Measurements from ENCODE around the gene CCR7. TPM values are rescaled to one million over a fixed set of nuclear protein-coding genes. Genes with fewer than 3 reads are reported as not detected.
"Not testable (repeated sequence)": the region's sequence is repeated elsewhere in the genome, so short reads cannot be mapped to it uniquely, and the experiment has no call there.

The CCR7 gene
- polyA plus RNA-seq, 4 donors, result 0.34 to 0.48 (median 0.44) TPM

- no peak for DNase-seq (ENCODE audit: low read depth in 4 of 4, low spot score in 2 of 4)
Measured at GRCh38 chr17:40552806-40553693, 12.2 kb downstream of the CCR7 start.

- DNase-seq (ENCODE audit: low read depth in 4 of 4, low spot score in 2 of 4), result no peak
Measured at GRCh38 chr17:40551879-40552768, 13.1 kb downstream of the CCR7 start.

GRCh38 chr17:40551091-40551878 is 14.0 kb downstream of the CCR7 start:
- DNase-seq (ENCODE audit: low read depth in 4 of 4, low spot score in 2 of 4), result no peak

GRCh38 chr17:40550608-40551007 is 14.7 kb downstream of the CCR7 start:
- no peak for DNase-seq (ENCODE audit: low read depth in 4 of 4, low spot score in 2 of 4)

GRCh38 chr17:40548982-40549685 is 16.1 kb downstream of the CCR7 start:
- DNase-seq (ENCODE audit: low read depth in 4 of 4, low spot score in 2 of 4), result no peak

GRCh38 chr17:40548491-40548981 is 16.7 kb downstream of the CCR7 start:
- DNase-seq (ENCODE audit: low read depth in 4 of 4, low spot score in 2 of 4), result no peak

GRCh38 chr17:40547785-40548478 is 17.3 kb downstream of the CCR7 start:
- no peak for DNase-seq (ENCODE audit: low read depth in 4 of 4, low spot score in 2 of 4)

- no peak for DNase-seq (ENCODE audit: low read depth in 4 of 4, low spot score in 2 of 4)
Measured at GRCh38 chr17:40547079-40547784, 18.0 kb downstream of the CCR7 start.

GRCh38 chr17:40546497-40546896 is 18.8 kb downstream of the CCR7 start:
- DNase-seq (ENCODE audit: low read depth in 4 of 4, low spot score in 2 of 4), result not testable (repeated sequence)

- DNase-seq (ENCODE audit: low read depth in 4 of 4, low spot score in 2 of 4), result no peak
Measured at GRCh38 chr17:40545660-40546059, 19.6 kb downstream of the CCR7 start.

GRCh38 chr17:40542558-40543411 is 22.5 kb downstream of the CCR7 start:
- DNase-seq (ENCODE audit: low read depth in 4 of 4, low spot score in 2 of 4), result no peak

- no peak for DNase-seq (ENCODE audit: low read depth in 4 of 4, low spot score in 2 of 4)
Measured at GRCh38 chr17:40541873-40542557, 23.3 kb downstream of the CCR7 start.

- no peak for DNase-seq (ENCODE audit: low read depth in 4 of 4, low spot score in 2 of 4)
Measured at GRCh38 chr17:40541060-40541872, 24.0 kb downstream of the CCR7 start.

- DNase-seq (ENCODE audit: low read depth in 4 of 4, low spot score in 2 of 4), result no peak
Measured at GRCh38 chr17:40540448-40540847, 24.8 kb downstream of the CCR7 start.

- DNase-seq (ENCODE audit: low read depth in 4 of 4, low spot score in 2 of 4), result no peak
Measured at GRCh38 chr17:40539711-40540411, 25.4 kb downstream of the CCR7 start.
